ENCODE results near the gene CNNM3.

CNNM3 gene

GRCh38 chr2:96874198-96874831 lies 58.2 kb downstream of the CNNM3 start:
- DNase-seq (ENCODE audit: low read depth in 2 of 3, low spot score in 1 of 3), result no peak

GRCh38 chr2:96875498-96876268 lies 59.6 kb downstream of the CNNM3 start:
- DNase-seq (ENCODE audit: low read depth in 2 of 3, low spot score in 1 of 3), result no peak

- DNase-seq (ENCODE audit: low read depth in 2 of 3, low spot score in 1 of 3), result no peak
These were observed 60.4 kb downstream of the CNNM3 start for GRCh38 chr2:96876269-96877041.

- DNase-seq (ENCODE audit: low read depth in 2 of 3, low spot score in 1 of 3), result no peak
These were observed 61.0 kb downstream of the CNNM3 start for GRCh38 chr2:96877042-96877451.

GRCh38 chr2:96877631-96878092 lies 61.6 kb downstream of the CNNM3 start:
- no peak for DNase-seq (ENCODE audit: low read depth in 2 of 3, low spot score in 1 of 3)

- DNase-seq (ENCODE audit: low read depth in 2 of 3, low spot score in 1 of 3), result no peak
These were observed 62.1 kb downstream of the CNNM3 start for GRCh38 chr2:96878171-96878570.

GRCh38 chr2:96878796-96879544 lies 62.9 kb downstream of the CNNM3 start:
- no peak for DNase-seq (ENCODE audit: low read depth in 2 of 3, low spot score in 1 of 3)

- DNase-seq (ENCODE audit: low read depth in 2 of 3, low spot score in 1 of 3), result no peak
These were observed 63.5 kb downstream of the CNNM3 start for GRCh38 chr2:96879545-96880040.

GRCh38 chr2:96880891-96881273 lies 64.8 kb downstream of the CNNM3 start:
- no peak for DNase-seq (ENCODE audit: low read depth in 2 of 3, low spot score in 1 of 3)

GRCh38 chr2:96881349-96882195 lies 65.5 kb downstream of the CNNM3 start:
- DNase-seq (ENCODE audit: low read depth in 2 of 3, low spot score in 1 of 3), result no peak

GRCh38 chr2:96882230-96882629 lies 66.2 kb downstream of the CNNM3 start:
- DNase-seq (ENCODE audit: low read depth in 2 of 3, low spot score in 1 of 3), result no peak

- no peak for DNase-seq (ENCODE audit: low read depth in 2 of 3, low spot score in 1 of 3)
These were observed 66.8 kb downstream of the CNNM3 start for GRCh38 chr2:96882906-96883305.

- no peak for DNase-seq (ENCODE audit: low read depth in 2 of 3, low spot score in 1 of 3)
These were observed 67.2 kb downstream of the CNNM3 start for GRCh38 chr2:96883306-96883705.

Data from stimulated activated CD4-positive, alpha-beta T cell treated with anti-CD3 and anti-CD28 coated beads, Interleukin-12 subunit alpha, Interleukin-12 subunit beta, amount 100 ng/mL, for 48 hours (primary cell).